GM23338 (cell line): Measurements from ENCODE around the gene RIPK4.

Experiments
- CREB1 ChIP-seq: fragments of 250-450 bp; sonication (Bioruptor Pico); IDR thresholded peaks from 2 replicates; pipeline ENCODE4 v1.5.0; 2020; ENCODE audit warnings: low read depth, mild to moderate bottlenecking, moderate library complexity
- CTCF ChIP-seq, 2 experiments: fragments of 200-600 bp in 1 of 2; sonication (generic) in 1 of 2; conservative IDR thresholded peaks; 2 replicates each; pipeline versions ENCODE4 v1.5.1 to v1.6.1; 2016 to 2017; ENCODE audit warnings: antibody characterized with exemption in 2 of 2, low read depth in 2 of 2, mild to moderate bottlenecking in 2 of 2, moderate library complexity in 1 of 2
- ETS1 ChIP-seq: IDR thresholded peaks from 2 replicates; pipeline ENCODE4 v1.6.1; 2016; ENCODE audit warnings: antibody characterized with exemption
- EZH2 ChIP-seq: fragments of 200-600 bp; sonication (generic); IDR thresholded peaks from one replicate; pipeline ENCODE4 v1.8.0; 2017; ENCODE audit warnings: antibody characterized with exemption, mild to moderate bottlenecking, low read depth; ENCODE audit not compliant: unreplicated experiment
- EZH2phosphoT487 ChIP-seq: fragments of 200-600 bp; sonication (generic); IDR thresholded peaks from one replicate; pipeline ENCODE4 v1.8.1; 2018; ENCODE audit warnings: antibody characterized with exemption; ENCODE audit not compliant: unreplicated experiment
- JUNB ChIP-seq: IDR thresholded peaks from one replicate; pipeline ENCODE4 v1.6.1; 2016; ENCODE audit warnings: antibody characterized with exemption; ENCODE audit not compliant: unreplicated experiment
- POLR2AphosphoS5 ChIP-seq: IDR thresholded peaks from 2 replicates; pipeline ENCODE4 v1.6.1; 2016; ENCODE audit warnings: antibody characterized with exemption, low read depth
- REST ChIP-seq: IDR thresholded peaks from one replicate; pipeline ENCODE4 v1.6.1; 2018; ENCODE audit warnings: antibody characterized with exemption; ENCODE audit not compliant: unreplicated experiment
- STAT1 ChIP-seq: IDR thresholded peaks from one replicate; pipeline ENCODE4 v1.6.1; 2016; ENCODE audit warnings: antibody characterized with exemption; ENCODE audit not compliant: unreplicated experiment
- ZNF331 ChIP-seq: fragments of 250-450 bp; sonication (Bioruptor Pico); IDR thresholded peaks from 2 replicates; pipeline ENCODE4 v1.5.0; 2020; ENCODE audit warnings: low read depth, mild to moderate bottlenecking, moderate library complexity

- TF ChIP-seq CTCF (conservative IDR thresholded peaks at IDR 0.05; ENCODE audit: low read depth in 2 of 2) (no peak), EZH2phosphoT487 (no peak), CREB1 (CRISPR knock-in tag) (no peak), EZH2 (no peak), ETS1 (no peak), JUNB (no peak), REST (no peak), POLR2AphosphoS5 (no peak), STAT1 (no peak), ZNF331 (no peak)
These were observed 2.7 kb upstream of the RIPK4 start for GRCh38 chr21:41769521-41769920.
